ENCODE measurements around the gene HORMAD2.

The HORMAD2 gene

DNA sequence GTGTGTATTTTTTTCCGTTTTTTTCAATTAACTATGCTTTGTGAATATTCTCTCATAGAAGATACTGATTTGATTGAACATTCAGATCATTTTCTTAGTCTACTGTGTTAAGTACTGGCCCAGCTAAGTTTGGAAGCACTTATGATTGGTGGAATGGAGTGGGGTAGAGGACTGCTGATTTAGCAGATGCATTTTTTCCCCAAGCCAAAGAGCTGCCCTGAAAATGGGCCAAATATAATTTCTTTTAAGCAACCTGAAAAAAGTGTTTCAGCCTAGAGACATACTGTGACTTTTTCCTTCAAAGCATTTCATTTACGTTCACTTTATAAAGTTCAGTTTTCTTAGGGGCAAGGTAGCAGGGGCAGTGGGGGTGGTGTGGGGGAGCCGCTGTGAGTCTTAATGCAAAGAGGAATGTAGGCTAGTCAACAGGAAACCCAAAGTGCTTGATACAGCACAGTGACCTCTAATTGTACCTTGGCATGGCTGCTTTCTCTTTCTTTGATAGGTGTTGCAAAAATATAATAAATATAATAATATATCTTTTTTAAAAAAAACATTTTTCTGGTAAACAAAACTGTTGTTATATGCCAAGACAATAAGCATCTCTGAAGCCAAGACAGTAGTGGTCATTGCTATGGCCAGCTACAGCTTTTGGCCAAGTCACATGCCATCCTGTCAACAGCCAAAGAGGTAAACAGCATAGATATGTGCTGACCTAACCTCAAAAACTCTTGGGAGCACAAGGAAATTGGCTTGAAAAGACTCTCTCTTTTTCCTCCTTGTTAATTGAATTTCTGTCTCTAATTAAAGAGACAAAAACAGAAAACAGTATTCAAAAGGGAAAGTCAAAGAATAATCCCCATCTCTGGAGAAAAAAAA, 107.5 kb downstream of the HORMAD2 start:
- peak; percentile 28; the same call in 1 of the 2 replicates for TF ChIP-seq USF1 (IDR thresholded peaks at IDR 0.05)
- TF ChIP-seq TEAD4 (IDR thresholded peaks at IDR 0.05) = 0 out of 2 replicates have a peak, but pooled peaks have one; percentile 7
- TF ChIP-seq, protein P1, sequence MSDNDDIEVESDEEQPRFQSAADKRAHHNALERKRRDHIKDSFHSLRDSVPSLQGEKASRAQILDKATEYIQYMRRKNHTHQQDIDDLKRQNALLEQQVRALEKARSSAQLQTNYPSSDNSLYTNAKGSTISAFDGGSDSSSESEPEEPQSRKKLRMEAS (IDR thresholded peaks at IDR 0.05) = peak; percentile 54; the same call in 1 of the 2 replicates
- no peak for TF ChIP-seq EP300 (IDR thresholded peaks at IDR 0.05; ENCODE audit: borderline replicate concordance)
- no peak for TF ChIP-seq RAD21 (IDR thresholded peaks at IDR 0.05; ENCODE audit: low read depth)

- TF ChIP-seq, protein P2, sequence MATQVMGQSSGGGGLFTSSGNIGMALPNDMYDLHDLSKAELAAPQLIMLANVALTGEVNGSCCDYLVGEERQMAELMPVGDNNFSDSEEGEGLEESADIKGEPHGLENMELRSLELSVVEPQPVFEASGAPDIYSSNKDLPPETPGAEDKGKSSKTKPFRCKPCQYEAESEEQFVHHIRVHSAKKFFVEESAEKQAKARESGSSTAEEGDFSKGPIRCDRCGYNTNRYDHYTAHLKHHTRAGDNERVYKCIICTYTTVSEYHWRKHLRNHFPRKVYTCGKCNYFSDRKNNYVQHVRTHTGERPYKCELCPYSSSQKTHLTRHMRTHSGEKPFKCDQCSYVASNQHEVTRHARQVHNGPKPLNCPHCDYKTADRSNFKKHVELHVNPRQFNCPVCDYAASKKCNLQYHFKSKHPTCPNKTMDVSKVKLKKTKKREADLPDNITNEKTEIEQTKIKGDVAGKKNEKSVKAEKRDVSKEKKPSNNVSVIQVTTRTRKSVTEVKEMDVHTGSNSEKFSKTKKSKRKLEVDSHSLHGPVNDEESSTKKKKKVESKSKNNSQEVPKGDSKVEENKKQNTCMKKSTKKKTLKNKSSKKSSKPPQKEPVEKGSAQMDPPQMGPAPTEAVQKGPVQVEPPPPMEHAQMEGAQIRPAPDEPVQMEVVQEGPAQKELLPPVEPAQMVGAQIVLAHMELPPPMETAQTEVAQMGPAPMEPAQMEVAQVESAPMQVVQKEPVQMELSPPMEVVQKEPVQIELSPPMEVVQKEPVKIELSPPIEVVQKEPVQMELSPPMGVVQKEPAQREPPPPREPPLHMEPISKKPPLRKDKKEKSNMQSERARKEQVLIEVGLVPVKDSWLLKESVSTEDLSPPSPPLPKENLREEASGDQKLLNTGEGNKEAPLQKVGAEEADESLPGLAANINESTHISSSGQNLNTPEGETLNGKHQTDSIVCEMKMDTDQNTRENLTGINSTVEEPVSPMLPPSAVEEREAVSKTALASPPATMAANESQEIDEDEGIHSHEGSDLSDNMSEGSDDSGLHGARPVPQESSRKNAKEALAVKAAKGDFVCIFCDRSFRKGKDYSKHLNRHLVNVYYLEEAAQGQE (IDR thresholded peaks at IDR 0.05; ENCODE audit: low read depth) = no peak
- TF ChIP-seq CEBPB (IDR thresholded peaks at IDR 0.05) (no peak), TEAD4 (IDR thresholded peaks at IDR 0.05) (no peak), RAD21 (IDR thresholded peaks at IDR 0.05; ENCODE audit: low read depth) (no peak), FOXM1 (IDR thresholded peaks at IDR 0.05; ENCODE audit: borderline replicate concordance, low read depth) (no peak), TCF12 (IDR thresholded peaks at IDR 0.05; ENCODE audit: low read depth) (no peak), EP300 (IDR thresholded peaks at IDR 0.05; ENCODE audit: borderline replicate concordance) (no peak), CREB1 (IDR thresholded peaks at IDR 0.05; ENCODE audit: low read depth) (no peak), YY1 (IDR thresholded peaks at IDR 0.05; ENCODE audit: low read depth) (no peak), ZBTB7A (IDR thresholded peaks at IDR 0.05; ENCODE audit: low read depth) (no peak), TAF1 (IDR thresholded peaks at IDR 0.05; ENCODE audit: low read depth) (no peak)
Observed at GRCh38 chr22:30188911-30189310, 108.6 kb downstream of the HORMAD2 start.

DNA sequence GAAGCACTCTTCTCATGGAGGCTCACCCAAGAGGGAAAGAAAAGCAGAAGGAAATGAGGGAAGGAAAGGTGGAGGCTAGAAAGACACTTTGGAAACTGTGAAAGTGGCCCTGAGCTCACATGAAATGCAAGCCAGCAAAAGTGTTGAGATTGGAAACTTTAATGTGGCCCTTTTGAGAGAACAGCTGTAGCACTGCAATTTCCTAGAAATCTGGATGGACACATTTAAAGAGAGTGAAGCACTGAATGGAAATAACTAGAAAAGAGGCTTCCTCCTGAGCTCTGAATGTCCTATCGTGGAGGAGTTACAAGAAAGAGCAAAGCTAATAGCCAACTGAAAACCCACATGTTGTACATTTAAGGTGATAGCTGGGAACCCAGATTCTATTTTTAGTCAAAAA, 110.3 kb downstream of the HORMAD2 start:
- TF ChIP-seq CREB1 (IDR thresholded peaks at IDR 0.05; ENCODE audit: low read depth) = no peak
- no peak for TF ChIP-seq CEBPB (IDR thresholded peaks at IDR 0.05)
- TF ChIP-seq YY1 (IDR thresholded peaks at IDR 0.05; ENCODE audit: low read depth) = no peak
- TF ChIP-seq, protein P2 (IDR thresholded peaks at IDR 0.05; ENCODE audit: low read depth) = no peak
- TF ChIP-seq, protein P1 (IDR thresholded peaks at IDR 0.05) = no peak
- no peak for TF ChIP-seq TAF1 (IDR thresholded peaks at IDR 0.05; ENCODE audit: low read depth)
- no peak for TF ChIP-seq NFIC (IDR thresholded peaks at IDR 0.05)

- TF ChIP-seq TAF1 (IDR thresholded peaks at IDR 0.05; ENCODE audit: low read depth) (no peak), YY1 (IDR thresholded peaks at IDR 0.05; ENCODE audit: low read depth) (no peak), NFIC (IDR thresholded peaks at IDR 0.05) (no peak), FOXM1 (IDR thresholded peaks at IDR 0.05; ENCODE audit: borderline replicate concordance, low read depth) (no peak), RAD21 (IDR thresholded peaks at IDR 0.05; ENCODE audit: low read depth) (no peak), CEBPB (IDR thresholded peaks at IDR 0.05) (no peak), TEAD4 (IDR thresholded peaks at IDR 0.05) (no peak), ZBTB7A (IDR thresholded peaks at IDR 0.05; ENCODE audit: low read depth) (no peak), EGR1 (IDR thresholded peaks at IDR 0.05) (no peak), EP300 (IDR thresholded peaks at IDR 0.05; ENCODE audit: borderline replicate concordance) (no peak), TCF12 (IDR thresholded peaks at IDR 0.05; ENCODE audit: low read depth) (no peak), CREB1 (IDR thresholded peaks at IDR 0.05; ENCODE audit: low read depth) (no peak), USF1 (IDR thresholded peaks at IDR 0.05) (no peak)
- TF ChIP-seq, protein P2 (IDR thresholded peaks at IDR 0.05; ENCODE audit: low read depth) = no peak
- TF ChIP-seq, protein P1 (IDR thresholded peaks at IDR 0.05) = no peak
Observed at GRCh38 chr22:30191040-30191701, 110.9 kb downstream of the HORMAD2 start.
